Brain microvascular endothelial cell (primary cell): ENCODE measurements around the gene LIMA1.
"Not testable (repeated sequence)": the region's sequence is repeated elsewhere in the genome, so short reads cannot be mapped to it uniquely, and the experiment has no call there.

Experiments used
- DNase-seq: peaks from one replicate; pipeline ENCODE4 v3.0.0-alpha.2; 2020
- H3K27ac ChIP-seq: fragments of 250-450 bp; sonication (Bioruptor Pico); 2 replicates; pipeline ENCODE4 v1.5.1; 2020; ENCODE audit warnings: mild to moderate bottlenecking, moderate library complexity
- H3K27me3 ChIP-seq: fragments of 250-450 bp; sonication (Bioruptor Pico); replicated peaks from 2 replicates; pipeline ENCODE4 v1.5.1; 2020; ENCODE audit warnings: mild to moderate bottlenecking
- H3K36me3 ChIP-seq: fragments of 250-450 bp; sonication (Bioruptor Pico); replicated peaks from 2 replicates; pipeline ENCODE4 v1.5.1; 2020; ENCODE audit warnings: mild to moderate bottlenecking
- H3K4me3 ChIP-seq: 2 replicates; pipeline ENCODE4 v1.5.1; 2011; ENCODE audit warnings: low read depth, mild to moderate bottlenecking, control low read depth, low read length, moderate library complexity
- in situ Hi-C: cut with HindIII; loops from 2 replicates; pipeline ENCODE4 v1.10.0; 2017; ENCODE audit warnings: low sequenced_read_pairs, low pct_ligation_motif_present
- TF ChIP-seq, protein P1 (sequence below): IDR thresholded peaks from 2 replicates; pipeline ENCODE4 v1.5.1; 2011; ENCODE audit warnings: low read depth, mild to moderate bottlenecking, moderate library complexity, low read length, control low read depth, inconsistent platforms; ENCODE audit errors: missing control alignments

LIMA1 gene

DNA sequence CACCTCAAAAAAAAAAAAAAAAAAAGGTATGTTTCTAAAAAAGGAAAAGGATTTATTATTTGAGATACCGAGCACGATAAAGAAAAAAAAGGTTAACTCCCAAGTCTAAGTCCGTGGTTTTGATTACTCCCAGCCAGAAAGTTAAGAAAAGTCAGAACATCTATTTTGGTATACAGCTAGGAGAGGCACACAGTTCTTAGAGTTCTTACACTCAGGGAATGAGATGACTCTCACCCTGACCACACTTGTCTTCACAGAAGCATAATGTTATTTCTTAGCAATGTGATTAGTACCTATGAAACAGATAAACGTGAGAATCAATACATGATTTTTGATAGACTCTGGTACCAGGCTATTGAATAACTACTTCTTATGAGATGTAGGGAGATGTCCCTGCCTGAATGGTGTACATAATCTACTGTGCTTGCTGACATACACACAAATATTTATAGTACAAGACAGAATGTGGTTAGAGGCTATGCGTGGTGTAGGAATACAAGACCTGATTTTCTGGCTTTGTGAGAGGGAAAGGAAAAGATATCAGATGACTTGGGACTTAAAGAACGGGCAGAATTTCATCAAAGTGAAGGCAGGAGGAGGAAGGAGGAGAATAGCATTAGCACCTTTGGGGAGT, 31.6 kb downstream of the LIMA1 start:
- no peak overlapping the region for H3K27ac ChIP-seq
- H3K36me3 ChIP-seq: no peaks in the 10 kb centered on the region
- TF ChIP-seq, protein P1, sequence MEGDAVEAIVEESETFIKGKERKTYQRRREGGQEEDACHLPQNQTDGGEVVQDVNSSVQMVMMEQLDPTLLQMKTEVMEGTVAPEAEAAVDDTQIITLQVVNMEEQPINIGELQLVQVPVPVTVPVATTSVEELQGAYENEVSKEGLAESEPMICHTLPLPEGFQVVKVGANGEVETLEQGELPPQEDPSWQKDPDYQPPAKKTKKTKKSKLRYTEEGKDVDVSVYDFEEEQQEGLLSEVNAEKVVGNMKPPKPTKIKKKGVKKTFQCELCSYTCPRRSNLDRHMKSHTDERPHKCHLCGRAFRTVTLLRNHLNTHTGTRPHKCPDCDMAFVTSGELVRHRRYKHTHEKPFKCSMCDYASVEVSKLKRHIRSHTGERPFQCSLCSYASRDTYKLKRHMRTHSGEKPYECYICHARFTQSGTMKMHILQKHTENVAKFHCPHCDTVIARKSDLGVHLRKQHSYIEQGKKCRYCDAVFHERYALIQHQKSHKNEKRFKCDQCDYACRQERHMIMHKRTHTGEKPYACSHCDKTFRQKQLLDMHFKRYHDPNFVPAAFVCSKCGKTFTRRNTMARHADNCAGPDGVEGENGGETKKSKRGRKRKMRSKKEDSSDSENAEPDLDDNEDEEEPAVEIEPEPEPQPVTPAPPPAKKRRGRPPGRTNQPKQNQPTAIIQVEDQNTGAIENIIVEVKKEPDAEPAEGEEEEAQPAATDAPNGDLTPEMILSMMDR: no peak
- H3K27me3 ChIP-seq: no peaks in the 10 kb centered on the region
- in situ Hi-C loops: no loop called here
- no peak overlapping the region for H3K4me3 ChIP-seq
- no peak for DNase-seq

DNA sequence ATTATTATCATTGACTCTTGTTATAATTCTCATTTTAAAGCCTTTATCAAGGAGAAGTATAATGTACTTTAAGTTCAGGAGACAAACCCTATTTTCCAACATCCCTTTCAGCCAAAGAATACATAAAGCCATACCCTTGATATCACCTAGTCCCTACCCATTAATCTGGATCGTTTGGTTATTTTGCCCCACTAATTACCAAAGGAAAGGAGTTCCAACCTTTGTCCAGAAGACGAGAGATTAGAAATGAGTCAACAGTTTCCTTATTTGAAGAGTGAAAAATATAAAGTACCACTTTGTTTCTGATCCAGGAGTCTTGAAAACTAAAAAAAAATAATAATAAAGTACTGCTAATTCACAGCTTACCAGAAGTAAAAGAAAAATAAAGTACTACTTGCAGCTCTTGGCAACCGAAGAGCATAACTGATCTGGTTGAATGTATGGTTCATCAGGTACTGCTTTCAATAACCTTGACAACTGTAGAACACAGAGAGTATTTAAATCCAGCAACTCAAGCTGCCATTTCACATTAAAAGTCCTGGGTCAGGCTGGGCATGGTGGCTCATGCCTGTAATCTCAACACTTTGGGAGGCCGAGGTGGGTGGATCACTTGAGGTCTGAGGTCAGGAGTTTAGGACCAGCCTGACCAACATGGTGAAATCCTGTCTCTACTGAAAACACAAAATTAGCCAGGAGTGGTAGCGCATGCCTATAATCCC, 33.7 kb downstream of the LIMA1 start:
- Histone ChIP-seq H3K27me3 (no peaks in the 10 kb centered on the region), H3K4me3 (no peak overlapping the region), H3K27ac (no peak overlapping the region), H3K36me3 (no peaks in the 10 kb centered on the region)
- no peak for DNase-seq
- in situ Hi-C loops: no loop called here
- TF ChIP-seq, protein P1: no peak

DNA sequence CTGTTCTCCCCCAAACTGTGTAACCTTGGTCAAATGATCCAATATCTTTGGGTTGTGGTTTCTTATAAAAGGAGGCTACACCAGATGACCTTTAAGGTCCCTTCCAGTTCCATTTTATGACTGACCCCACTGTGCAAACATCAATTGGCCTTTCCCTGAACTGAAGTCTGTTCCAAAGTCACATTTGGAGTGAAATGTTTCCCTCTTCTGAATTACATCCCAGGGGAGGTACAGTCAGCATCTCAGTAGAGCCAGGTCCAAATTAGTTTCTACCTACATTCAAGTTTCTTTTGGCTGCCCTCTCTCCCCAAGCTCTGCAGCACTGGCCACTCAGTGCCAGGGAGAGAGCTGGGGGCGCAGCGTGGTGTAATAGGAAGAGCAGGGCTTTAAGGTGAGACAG, 34.4 kb downstream of the LIMA1 start:
- no peak for DNase-seq
- TF ChIP-seq, protein P1: no peak
- no peak overlapping the region for H3K4me3 ChIP-seq
- in situ Hi-C loops: no loop called here
- H3K36me3 ChIP-seq: no peaks in the 10 kb centered on the region
- no peaks in the 10 kb centered on the region for H3K27me3 ChIP-seq
- no peak overlapping the region for H3K27ac ChIP-seq

DNA sequence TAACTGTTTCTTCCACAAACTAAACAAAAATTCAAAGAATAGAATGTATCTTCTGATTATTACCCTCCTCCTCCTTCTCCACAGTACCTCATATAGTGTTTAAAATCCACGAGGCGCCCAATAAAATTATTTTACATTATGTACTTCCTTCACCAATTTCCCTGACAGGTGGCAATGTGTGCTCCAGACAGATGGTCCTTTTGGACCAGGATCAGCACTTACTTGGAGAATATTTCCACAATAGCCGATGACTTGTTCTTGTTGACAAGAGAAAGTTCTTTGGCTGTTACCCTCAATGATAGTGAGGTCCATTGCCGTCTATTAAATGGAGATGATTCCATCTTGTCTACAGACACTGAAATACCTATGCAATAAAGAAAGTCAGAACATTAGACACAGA, 34.9 kb downstream of the LIMA1 start:
- in situ Hi-C loops: no loop called here
- no peak for DNase-seq
- H3K4me3 ChIP-seq: no peak overlapping the region
- TF ChIP-seq, protein P1: no peak
- no peaks in the 10 kb centered on the region for H3K36me3 ChIP-seq
- H3K27me3 ChIP-seq: no peaks in the 10 kb centered on the region
- no peak overlapping the region for H3K27ac ChIP-seq

DNA sequence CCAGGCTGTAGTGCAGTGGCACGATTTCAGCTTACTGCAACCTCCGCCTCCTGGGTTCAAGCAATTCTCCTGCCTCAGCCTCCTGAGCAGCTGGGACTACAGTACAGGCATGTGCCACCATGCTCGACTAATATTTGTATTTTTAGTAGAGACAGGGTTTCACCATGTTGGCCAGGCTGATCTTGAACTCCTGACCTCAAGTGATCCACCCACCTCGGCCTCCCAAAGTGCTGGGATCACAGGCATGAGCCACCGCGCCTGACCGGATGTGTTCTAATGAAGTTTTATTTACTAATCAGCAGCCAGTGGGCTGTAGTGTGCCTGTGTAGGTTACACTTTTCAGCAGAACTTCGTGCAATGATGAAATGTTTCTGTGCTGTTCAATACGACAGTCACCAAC, 35.7 kb downstream of the LIMA1 start:
- H3K4me3 ChIP-seq: not testable (repeated sequence)
- H3K27ac ChIP-seq: peak overlapping the region; percentile 70

DNA sequence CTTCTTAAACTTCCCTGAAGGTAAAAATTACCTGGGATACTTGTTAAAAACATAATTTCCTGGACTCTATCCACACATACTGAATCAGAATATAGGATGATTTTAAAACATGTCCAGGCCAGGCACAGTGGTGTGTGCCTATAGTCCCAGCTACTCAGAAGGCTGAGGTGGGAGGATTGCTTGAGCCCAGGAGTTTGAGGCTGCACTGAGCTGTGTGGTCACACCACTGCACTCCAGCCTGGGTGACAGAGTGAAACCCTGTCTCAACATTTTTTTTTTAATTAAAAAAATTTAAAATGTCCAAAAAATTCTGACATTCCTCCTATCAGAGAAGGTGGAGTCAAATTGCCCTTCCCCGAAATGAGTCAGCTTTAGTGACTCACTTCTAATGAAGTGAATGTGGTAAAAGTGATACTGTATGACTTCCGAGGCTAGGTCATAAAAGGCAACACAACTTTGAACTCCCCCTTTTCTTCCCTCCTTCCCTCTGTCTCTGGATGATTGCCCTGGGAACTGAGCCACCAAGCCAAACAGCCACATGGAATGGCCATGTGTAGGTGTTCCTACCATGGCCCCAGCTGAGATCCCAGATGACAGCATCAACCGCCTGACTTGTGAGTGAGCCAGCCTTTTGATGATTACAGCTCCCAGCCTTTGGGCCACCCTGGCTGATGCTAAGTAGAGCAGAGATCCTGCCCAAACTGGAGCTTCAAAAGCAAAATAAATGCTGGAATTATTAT, 36.3 kb downstream of the LIMA1 start:
- DNase-seq: peak; percentile 95
- in situ Hi-C loops: no loop called here
- TF ChIP-seq, protein P1: no peak
- Histone ChIP-seq H3K27me3 (no peaks in the 10 kb centered on the region), H3K27ac (peak overlapping the region; percentile 70), H3K4me3 (no peak overlapping the region), H3K36me3 (no peaks in the 10 kb centered on the region)

More for the DNA sequence above, 35.7 kb downstream of the LIMA1 start:
- DNase-seq, in situ Hi-C loops, H3K36me3 ChIP-seq, H3K27me3 ChIP-seq: not testable (repeated sequence)
